Measurements from ENCODE around the gene ANAPC16.
A peak's percentile ranks its signal among the peaks of the same experiment; 100 is the strongest.
"Not testable (repeated sequence)": the region's sequence is repeated elsewhere in the genome, so short reads cannot be mapped to it uniquely, and the experiment has no call there.

The ANAPC16 gene

DNA sequence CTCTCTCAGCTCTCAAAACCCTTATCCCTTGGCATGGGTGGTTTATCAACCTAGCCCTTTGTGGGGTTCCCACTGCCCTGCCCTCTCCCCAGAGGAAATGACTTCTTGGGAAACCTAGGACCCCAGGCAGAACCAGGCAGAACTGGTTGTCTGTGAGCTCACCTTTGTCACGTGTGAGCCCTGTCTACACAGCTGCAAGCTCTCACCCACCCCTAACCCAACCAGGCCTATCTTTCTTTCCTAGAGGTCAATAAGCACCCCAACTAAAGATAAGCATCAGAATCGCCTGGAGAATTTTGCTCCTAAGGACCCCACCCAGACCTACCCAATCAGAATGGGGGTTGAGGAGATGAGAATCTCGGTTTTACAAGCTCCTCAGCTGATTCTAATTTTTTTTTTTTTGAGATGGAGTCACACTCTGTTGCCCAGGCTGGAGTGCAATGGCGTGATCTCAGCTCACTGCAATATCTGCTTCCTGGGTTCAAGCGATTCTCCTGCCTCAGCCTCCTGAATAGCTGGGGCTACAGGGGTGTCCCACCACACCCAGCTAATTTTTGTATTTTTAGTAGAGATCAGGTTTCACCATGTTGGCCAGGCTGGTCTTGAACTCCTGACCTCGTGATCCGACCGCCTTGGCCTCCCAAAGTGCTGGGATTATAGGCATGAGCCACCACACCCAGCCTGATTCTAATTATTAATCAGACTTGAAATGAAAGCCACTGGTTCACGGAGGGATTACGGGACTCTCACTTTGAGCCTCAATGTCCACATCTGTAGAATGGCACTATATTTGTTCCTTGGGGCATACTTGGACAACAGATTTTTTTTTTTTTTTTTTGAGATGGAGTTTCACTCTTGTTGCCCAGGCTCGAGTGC is 50.4 kb downstream of the ANAPC16 start:
- no peak for DNase-seq

DNA sequence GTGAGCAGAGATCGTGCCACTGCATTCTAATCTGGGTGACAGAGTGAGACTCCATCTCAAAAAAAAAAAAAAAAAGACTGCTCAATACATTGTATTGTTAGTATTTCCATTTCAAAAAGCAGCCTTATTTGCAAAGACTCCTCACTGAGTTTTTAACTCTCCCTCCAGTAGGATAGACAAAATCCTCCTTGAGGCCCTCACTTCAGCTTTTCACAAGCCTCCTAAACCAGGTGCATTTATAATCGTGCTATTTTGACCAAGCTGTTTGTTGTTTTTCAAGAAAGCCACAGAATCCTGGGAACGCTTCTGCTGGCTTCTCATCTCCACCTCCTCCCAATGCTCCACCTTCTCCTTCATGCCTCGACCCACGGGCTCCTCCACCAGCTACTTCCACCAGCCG is 51.6 kb downstream of the ANAPC16 start:
- no peak for DNase-seq

DNA sequence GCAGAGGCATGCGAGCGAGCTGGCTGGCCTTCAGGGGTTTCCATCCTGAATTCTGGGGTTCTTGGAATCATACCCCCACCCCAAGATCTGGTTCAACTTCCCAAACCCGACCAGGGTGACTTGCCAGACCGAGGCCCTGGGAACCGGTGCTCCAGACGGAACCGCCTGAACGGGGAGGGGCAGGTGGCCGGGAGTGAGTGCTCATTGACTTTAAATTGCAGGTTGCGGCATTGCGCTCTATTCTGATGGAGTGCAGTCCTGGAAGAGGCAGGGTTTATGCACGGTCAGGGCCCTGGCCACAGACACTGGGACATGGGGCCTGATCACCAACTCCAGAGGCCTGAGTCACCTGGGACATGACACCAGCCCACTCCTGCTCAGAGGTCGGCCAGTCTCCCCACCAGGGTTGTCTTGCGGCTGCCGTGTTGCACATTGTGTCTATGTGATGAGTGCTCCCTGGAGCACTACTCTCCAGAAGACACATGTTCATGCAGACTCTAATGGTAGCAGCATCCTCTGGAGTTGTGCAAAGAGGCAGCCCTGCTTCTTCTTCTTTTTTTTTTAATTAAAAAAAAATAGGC is 52.1 kb downstream of the ANAPC16 start:
- no peak for DNase-seq

DNA sequence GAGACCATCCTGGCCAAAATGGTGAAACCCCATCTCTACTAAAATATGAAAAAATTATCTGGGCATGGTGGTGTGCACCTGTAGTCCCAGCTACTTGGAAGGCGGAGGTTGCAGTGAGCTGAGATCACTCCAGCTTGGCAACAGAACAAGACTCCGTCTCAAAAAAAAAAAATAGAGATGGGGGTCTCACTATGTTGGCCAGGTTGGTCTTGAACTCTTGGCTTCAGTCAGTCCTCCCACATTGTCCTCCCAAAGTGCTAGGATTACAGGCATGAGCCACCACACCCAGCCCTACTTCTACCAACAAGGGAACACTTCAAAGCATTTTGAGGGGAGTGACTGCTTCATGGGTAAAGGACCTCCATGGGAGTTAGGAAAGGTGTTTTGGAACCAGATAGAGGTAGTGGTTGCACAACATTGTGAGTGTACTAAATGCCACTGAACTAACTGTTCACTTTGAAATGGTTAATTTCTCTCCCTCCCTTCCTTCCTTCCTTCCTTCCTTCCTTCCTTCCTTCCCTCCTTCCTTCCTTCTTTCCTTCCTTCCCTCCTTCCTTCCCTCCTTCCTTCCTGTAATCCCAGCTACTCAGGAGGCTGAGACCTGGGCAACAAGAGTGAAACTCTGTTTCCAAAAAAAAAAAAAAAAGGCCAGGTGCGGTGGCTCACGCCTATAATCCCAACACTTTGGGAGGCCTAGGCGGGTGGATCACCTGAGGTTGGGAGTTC is 52.8 kb downstream of the ANAPC16 start:
- DNase-seq, result not testable (repeated sequence)

DNA sequence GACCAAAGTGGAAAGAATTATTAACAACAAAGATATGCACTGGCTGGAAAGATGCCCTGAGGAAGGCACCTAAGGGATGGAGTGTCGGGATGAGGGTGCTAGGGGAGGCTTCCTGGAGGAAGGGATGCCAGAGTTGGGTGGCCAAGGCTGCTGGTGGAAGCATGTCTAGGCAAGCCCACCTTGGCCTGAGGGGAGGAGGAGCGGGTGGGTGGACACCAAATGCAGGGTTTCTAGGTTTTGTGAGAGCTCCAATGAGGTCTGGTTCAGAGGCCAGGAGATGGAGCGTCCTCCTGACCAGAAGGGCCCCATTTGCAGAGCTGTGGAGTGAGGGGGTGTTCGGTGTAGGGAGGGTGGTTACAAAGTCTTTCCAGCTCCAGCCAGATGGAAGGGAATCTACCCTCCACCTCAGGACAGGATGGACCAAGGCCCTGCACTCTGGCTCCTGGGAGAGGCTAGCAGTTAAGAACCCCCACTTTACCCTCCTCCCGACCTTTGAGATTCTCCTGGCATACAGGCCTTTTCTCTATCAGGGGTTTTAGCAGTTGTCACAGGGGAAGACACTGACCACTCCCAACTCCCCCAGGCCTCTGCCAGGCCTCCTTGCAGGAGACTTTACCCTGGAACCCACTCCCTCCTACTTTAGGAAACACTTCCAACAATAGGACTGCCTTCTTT is 54.9 kb downstream of the ANAPC16 start:
- no peak for DNase-seq

DNA sequence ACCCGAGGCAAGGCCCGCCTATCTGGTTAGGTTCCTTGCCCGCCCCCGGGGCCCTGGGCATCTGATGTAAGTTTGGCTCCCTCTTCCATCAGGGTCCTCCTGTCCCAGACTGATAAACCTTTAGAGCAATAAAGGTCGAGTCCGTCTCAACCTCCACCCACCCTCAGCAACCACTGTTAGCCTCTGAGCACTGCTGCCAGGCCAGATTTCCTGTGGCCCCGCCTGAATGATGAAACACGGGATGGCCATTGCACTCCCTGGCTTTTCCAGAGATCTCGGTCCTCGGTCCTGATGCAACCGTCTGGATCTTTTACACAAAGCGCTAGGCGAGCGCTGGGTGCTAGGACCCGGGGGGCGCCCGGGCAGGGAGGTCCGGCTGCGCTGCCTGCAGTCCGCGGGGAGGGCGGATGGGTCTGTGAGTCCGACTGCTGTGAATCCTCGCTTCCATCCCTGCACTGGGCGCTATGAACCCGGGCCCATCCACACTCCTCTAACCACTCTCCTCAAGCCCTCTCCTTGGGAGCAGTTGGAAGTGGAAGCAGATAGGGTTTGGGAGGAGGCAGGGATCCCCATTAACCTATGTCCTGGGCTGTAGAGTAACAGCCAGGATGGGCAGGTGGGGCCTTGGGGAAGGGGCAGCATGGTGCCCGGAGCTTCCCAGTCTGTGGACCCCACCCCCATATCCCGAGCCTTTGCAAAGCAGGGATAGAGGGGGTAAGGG is 57.0 kb downstream of the ANAPC16 start:
- peak; percentile 92 for DNase-seq

DNA sequence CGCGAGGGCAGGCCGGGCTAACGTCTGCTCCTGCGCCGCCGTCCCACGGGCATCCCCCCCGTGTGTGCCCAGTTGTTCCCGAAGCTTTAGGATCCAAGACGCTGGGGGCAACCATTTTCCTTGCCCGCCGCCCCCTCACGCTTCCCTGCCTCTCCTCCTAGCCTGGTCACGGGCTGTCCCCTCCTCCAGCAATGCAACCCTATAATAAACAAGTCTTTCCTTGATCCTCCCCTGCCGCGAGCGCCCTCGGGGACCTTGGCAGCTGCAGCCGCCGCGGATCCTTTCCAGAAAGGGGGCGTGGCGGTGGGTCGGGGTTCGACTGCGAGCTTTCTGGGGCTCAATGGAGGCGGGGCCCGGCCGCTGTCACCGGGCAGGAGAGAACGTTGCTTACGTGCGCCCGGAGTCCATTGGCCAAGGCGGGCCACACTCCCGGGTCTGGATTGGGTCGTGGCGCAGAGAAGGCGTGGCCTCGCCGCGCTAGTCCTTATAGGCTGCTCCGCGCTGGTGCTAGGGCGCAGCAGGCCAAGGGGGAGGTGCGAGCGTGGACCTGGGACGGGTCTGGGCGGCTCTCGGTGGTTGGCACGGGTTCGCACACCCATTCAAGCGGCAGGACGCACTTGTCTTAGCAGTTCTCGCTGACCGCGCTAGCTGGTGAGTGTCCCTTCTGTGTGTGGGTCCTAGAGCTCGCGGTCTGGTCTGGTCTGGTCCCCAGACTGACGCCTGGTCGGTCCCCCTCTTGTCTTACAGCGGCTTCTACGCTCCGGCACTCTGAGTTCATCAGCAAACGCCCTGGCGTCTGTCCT is 57.8 kb downstream of the ANAPC16 start, which contains the start of gene DDIT4:
TSS of gene DDIT4 (plus strand) at position 515 of the 803 bp plus-strand sequence. CDS start 293 bp downstream, outside the sequence.
- peak; percentile 99 for DNase-seq

DNA sequence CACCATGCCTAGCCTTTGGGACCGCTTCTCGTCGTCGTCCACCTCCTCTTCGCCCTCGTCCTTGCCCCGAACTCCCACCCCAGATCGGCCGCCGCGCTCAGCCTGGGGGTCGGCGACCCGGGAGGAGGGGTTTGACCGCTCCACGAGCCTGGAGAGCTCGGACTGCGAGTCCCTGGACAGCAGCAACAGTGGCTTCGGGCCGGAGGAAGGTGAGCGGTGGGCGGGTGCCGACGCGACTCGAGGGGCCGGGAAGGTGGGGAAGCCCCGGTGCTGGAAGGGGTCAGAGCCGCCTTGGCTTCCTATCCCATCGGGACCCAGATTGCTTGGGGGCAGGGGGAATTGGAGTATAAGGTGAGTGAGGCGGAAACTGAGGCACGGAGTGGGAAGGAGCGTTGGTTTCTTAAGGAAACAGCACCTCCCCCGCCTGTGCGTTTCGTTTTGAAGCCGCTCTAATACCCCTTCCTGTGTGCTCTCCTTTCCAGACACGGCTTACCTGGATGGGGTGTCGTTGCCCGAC is 58.5 kb downstream of the ANAPC16 start:
- peak; percentile 42 for DNase-seq

DNA sequence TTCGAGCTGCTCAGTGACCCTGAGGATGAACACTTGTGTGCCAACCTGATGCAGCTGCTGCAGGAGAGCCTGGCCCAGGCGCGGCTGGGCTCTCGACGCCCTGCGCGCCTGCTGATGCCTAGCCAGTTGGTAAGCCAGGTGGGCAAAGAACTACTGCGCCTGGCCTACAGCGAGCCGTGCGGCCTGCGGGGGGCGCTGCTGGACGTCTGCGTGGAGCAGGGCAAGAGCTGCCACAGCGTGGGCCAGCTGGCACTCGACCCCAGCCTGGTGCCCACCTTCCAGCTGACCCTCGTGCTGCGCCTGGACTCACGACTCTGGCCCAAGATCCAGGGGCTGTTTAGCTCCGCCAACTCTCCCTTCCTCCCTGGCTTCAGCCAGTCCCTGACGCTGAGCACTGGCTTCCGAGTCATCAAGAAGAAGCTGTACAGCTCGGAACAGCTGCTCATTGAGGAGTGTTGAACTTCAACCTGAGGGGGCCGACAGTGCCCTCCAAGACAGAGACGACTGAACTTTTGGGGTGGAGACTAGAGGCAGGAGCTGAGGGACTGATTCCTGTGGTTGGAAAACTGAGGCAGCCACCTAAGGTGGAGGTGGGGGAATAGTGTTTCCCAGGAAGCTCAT is 59.0 kb downstream of the ANAPC16 start:
- DNase-seq, result peak; percentile 51

DNA sequence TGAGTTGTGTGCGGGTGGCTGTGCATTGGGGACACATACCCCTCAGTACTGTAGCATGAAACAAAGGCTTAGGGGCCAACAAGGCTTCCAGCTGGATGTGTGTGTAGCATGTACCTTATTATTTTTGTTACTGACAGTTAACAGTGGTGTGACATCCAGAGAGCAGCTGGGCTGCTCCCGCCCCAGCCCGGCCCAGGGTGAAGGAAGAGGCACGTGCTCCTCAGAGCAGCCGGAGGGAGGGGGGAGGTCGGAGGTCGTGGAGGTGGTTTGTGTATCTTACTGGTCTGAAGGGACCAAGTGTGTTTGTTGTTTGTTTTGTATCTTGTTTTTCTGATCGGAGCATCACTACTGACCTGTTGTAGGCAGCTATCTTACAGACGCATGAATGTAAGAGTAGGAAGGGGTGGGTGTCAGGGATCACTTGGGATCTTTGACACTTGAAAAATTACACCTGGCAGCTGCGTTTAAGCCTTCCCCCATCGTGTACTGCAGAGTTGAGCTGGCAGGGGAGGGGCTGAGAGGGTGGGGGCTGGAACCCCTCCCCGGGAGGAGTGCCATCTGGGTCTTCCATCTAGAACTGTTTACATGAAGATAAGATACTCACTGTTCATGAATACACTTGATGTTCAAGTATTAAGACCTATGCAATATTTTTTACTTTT is 59.7 kb downstream of the ANAPC16 start:
- DNase-seq, result no peak

DNA sequence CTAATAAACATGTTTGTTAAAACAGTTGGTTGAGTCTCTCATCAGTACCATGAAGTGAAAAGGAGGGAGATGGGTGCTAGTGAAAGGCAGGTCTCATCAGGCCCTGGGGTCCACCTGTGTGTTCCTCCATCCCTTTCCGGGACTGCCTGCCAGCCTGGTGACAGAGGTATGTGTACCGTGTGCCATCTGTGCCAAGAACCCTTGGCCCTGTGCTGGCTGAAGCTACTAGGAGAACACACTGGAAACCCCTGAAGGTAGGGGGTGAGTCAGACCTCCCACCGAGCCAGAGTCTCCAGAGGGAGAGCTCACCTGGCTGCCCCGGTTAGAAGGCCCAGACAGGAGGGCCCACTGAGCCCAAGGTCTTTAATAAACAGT is 60.2 kb downstream of the ANAPC16 start:
- no peak for DNase-seq

DNA sequence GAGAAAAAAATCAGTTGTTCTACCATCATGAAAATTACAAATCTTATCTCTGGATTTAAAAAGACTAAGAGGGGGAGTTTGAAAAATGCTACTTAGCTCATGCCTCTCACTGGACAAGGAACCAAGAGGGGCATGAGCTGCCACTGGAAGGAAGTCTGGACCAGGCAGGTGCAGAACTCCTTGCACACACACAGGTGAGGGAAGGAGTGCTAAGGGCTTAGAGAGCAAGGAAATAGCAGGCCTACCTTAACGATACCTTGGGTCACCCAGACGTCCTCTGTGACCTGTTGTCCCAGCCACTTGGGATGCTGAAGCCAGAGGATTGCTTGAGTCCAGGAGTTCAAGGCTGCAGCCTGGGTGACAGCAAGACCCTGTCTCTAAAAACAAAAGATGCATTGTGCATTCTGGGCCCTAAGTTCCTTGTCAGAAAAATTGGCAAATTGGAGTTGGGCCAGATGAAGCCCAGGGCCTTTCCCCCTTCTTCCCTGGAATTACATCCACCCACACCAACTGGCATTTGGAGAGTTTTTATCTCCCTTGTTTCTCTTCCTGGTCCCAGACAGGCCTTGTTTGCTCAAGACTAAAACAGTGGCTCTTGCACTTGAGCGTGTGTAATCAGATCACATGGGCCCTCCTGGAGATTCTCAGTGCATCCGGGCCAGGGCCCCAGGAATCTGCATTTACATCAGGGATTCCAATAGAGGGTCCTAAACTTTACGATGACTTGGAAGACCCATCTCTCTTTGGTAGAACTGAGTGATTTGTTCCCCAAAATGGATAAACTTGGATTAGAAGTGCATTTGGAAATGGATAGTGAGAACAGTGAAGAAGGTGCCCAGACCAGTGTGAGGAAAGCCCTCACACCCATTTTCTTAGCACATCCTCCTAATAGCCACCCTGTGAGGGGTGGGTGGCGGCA is 60.9 kb downstream of the ANAPC16 start:
- DNase-seq, result peak; percentile 73

DNA sequence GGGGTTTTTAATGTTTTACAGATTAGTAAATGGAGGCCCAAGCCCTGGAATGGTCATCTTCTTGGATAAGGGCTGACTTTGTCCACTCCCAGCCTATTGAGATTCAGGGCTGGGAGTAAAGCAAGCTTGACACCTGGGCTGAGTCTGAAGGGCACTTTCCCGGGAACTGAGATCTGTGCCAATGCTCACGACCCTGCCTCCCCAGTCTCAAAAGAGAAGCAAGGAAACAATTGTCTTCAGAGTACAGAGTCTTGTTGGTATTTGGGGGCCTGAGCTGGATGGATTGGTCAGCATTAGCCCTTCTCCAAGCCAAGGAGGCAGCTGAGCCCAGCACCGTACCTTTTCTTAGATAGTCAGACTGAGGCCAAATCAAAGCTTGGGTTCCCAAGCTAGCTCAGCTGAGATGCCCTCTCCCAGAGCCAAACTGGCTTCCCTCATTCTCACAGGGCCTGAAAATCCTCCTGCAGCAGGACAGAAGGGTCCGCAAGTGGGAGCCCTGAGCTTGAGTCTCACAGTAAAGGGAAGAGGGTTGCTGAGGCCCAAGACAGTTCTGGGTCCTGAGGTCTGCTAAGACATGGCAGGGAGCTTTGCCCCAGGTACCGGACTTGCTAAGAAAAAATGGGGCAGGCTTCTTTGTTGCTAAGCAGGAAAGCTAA is 61.7 kb downstream of the ANAPC16 start:
- DNase-seq, result no peak

DNA sequence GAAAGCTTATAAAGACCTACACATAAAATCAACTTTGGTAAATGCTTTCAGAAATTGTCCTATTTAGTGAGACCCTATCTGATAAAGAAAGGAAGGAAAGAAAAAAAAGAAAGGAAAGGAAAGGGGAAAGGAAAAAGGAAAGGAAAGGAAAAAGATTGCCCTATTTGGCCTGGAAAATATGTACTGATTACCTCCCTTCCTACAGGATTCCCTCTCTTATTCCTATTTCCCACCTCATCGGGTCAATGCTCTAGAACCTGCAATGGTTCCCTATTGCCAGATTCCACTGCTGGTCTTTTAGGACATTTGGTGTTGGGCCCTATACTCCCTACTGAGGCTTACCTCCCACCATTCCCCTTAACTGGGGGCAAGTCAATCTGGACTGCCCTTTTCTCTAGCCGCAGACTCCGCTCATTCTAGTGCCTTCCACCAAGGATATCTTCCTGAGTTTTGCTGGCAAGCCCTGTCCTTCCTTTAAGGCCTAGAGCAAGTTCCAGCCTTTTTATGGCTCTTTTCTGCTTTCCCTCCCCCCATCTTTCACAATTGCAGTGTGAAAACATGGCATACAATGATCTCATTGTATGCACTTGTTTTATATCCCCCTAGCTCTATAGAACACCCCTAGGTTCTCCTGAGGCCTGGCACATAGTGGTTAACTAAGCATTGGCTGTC is 62.3 kb downstream of the ANAPC16 start:
- DNase-seq, result no peak

DNA sequence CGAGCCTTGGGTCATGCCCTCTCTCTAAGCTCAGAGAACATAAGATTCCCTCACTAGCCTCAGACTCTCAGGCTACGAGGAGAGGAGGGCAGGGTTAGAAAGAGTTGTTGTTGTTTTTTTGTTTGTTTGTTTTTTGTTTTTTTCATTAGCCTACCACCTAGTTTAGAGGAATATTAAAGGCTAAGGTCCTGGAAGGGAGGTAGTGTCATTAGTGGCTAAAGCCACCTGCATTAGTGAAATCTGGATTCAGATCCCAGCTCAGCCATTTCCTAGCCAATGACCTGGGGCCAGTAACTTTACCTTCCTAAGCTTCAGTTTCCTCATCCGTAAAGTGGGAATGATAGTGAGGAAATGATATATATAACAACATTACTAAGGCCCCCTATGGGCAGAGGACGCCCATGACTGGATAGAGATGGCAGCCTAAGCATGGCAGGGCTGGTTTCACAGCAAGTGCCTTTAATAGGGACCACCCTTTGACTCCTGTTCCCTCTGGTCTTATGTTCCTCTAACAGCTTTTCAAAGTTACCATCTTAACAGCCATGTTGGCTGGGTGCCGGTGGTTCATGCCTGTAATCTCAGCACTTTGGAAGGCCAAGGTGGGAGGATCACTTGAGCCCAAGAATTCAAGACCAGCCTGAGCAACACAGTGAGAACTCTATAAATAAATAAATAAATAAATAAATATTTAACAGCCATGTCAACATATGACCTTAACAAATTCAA is 63.0 kb downstream of the ANAPC16 start:
- no peak for DNase-seq

DNA sequence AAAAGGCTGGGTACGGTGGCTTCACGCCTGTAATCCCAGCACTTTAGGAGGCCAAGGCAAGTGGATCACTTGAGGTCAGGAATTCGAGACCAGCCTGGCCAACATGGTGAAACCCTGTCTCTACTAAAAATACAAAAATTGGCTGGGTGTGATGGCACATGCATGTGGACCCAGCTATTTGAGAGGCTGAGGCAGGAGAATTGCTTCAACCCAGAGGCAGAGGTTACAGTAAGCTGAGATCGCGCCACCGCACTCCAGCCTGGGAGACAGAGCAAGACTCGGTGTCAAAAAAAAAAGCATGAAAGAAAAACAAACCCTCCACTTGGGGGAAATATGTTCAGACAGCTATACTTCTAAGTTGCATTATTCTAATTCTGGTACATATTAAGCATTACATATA is 63.8 kb downstream of the ANAPC16 start:
- DNase-seq, result not testable (repeated sequence)

DNA sequence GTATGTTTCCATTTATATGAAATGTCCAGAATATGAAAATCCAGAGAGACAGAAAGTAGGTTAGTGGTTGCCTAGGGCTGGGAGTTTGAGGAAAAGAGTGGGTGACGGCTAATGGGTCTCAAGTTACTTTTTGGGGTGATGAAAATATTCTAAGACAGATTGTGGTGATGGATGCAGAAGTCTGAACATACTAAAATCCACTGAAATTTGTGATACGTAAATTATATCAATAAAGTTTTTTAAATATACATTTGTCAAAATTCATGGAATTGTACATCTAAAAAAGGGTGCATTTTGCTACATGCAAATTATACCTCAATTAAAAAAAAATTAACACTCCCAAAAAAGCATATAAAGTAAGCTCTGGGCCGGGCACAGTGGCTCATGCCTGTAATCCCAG is 67.3 kb downstream of the ANAPC16 start:
- DNase-seq, result no peak
